ENCODE data around the gene GSN. TPM values are rescaled to one million over a fixed set of nuclear protein-coding genes. Genes with fewer than 3 reads are reported as not detected.

The GSN gene
- total and polyA plus RNA-seq, 2 of the 13 experiments (the other 11 are each of a cell fraction or from before 2014, with no cell fraction given), result 294 to 307 TPM

DNA sequence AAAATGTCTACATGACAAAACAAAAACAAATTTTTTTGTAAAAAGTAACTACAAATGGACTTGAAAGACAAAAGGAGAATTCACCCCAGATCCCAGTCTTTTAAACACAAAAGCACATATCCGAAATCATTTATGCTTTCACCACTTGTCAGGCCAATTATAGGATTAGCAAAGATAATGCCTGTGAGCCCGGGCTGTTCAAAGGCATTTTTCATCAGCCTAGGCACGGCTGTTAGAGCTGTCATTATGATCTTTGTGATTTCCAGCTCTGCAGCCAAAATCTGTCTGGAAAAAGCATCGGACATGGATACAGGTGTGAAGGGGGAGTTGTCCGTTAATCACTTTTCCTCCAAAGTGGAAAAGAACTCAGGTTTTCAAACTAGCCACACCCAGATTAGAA, 42.7 kb upstream of the GSN start (continued):
- TF ChIP-seq, protein P1, sequence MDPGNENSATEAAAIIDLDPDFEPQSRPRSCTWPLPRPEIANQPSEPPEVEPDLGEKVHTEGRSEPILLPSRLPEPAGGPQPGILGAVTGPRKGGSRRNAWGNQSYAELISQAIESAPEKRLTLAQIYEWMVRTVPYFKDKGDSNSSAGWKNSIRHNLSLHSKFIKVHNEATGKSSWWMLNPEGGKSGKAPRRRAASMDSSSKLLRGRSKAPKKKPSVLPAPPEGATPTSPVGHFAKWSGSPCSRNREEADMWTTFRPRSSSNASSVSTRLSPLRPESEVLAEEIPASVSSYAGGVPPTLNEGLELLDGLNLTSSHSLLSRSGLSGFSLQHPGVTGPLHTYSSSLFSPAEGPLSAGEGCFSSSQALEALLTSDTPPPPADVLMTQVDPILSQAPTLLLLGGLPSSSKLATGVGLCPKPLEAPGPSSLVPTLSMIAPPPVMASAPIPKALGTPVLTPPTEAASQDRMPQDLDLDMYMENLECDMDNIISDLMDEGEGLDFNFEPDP (CRISPR knock-in tag; conservative IDR thresholded peaks at IDR 0.05), result no peak
- no peak for TF ChIP-seq SIX1 (CRISPR knock-in tag; IDR thresholded peaks at IDR 0.05; ENCODE audit: borderline replicate concordance)
- no peak for TF ChIP-seq FOSL2 (CRISPR knock-in tag; IDR thresholded peaks at IDR 0.05)
- TF ChIP-seq POLR2AphosphoS5 (IDR thresholded peaks at IDR 0.05; ENCODE audit: low read depth, low read length), result no peak
- no peak for TF ChIP-seq NFE2 (CRISPR knock-in tag; IDR thresholded peaks at IDR 0.05)

DNA sequence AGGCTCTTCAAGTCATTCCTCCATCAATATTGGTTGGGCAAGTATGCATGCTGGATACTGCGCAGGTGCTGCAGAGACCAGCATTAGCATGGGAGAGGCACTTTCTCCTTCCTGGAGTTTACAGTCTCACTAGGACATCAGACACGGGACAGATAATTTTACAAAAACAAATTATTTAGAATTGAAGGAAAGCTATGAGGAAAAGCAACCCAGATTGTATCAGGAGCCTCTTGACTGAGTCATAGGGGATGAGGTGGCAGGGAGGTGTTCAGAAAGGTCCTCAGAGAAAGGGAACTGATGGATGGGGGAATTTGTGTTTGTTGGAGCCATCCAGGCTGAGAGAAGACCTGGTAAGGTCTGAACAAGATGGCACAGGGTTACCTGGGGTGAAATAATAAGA, 41.8 kb upstream of the GSN start:
- intact Hi-C loops (cut with micrococcal nuclease; ENCODE audit: unreplicated experiment) (no loop called here), in situ Hi-C loops (cut with HindIII; ENCODE audit: extremely low pct_ligation_motif_present, low pct_unique_long_range_greater_than_20kb) (no loop called here)
- Histone ChIP-seq H3K4me2 (ENCODE audit: low read depth, low read length) (no peak overlapping the region), H3K9ac (ENCODE audit: insufficient read depth, low read depth, low read length) (no peak overlapping the region), H3K79me2 (ENCODE audit: insufficient read depth, low read length) (no peaks in the 10 kb centered on the region), H3K4me1 (ENCODE audit: insufficient read depth, low read length) (peaks cover 20% of the 10 kb centered on the region), H3K4me3 (replicated peaks in 1 of 3; ENCODE audit: insufficient read depth in 1 of 3, low read depth in 2 of 3, low read length in 3 of 3) (no peak overlapping the region), H4K20me1 (ENCODE audit: insufficient read depth, low read length) (no peaks in the 10 kb centered on the region), H2AFZ (ENCODE audit: low read length) (no peak overlapping the region), H3K9me3 (ENCODE audit: low read length) (no peaks in the 10 kb centered on the region), H3K36me3 (replicated peaks in 1 of 2; ENCODE audit: control insufficient read depth in 1 of 2, insufficient read depth in 2 of 2, low read length in 2 of 2) (no peaks in the 10 kb centered on the region), H3K27me3 (ENCODE audit: control insufficient read depth in 1 of 2, insufficient read depth in 2 of 2, low read length in 2 of 2) (no peaks in the 10 kb centered on the region), H3K27ac (ENCODE audit: extremely low read length, insufficient read depth, low read length) (no peak overlapping the region)
- FAIRE-seq (no peak), ATAC-seq (no peak), DNase-seq (ENCODE audit: low spot score) (no peak)
- BruUV-seq (replicated peaks), result no TSS peak
- ChIA-PET POLR2A (no interaction called here), CTCF (ENCODE audit: low intra/inter-chr PET ratio, low total read pairs) (no interaction called here)
- WGBS (ENCODE audit: low lambda C conversion rate), result 50% methylated on average over 2 of the region's 2 CpGs
- no peak for TF ChIP-seq RAD21 (CRISPR knock-in tag; IDR thresholded peaks at IDR 0.05)
- TF ChIP-seq, protein P2, sequence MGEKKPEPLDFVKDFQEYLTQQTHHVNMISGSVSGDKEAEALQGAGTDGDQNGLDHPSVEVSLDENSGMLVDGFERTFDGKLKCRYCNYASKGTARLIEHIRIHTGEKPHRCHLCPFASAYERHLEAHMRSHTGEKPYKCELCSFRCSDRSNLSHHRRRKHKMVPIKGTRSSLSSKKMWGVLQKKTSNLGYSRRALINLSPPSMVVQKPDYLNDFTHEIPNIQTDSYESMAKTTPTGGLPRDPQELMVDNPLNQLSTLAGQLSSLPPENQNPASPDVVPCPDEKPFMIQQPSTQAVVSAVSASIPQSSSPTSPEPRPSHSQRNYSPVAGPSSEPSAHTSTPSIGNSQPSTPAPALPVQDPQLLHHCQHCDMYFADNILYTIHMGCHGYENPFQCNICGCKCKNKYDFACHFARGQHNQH (CRISPR knock-in tag; IDR thresholded peaks at IDR 0.05), result no peak
- no peak for TF ChIP-seq GATAD1 (CRISPR knock-in tag; IDR thresholded peaks at IDR 0.05)
- no peak for TF ChIP-seq MLLT10 (CRISPR knock-in tag; IDR thresholded peaks at IDR 0.05)
- TF ChIP-seq ZSCAN30 (CRISPR knock-in tag; IDR thresholded peaks at IDR 0.05), result no peak
- TF ChIP-seq SP2 (CRISPR knock-in tag; IDR thresholded peaks at IDR 0.05), result no peak
- no peak for TF ChIP-seq MAFG (CRISPR knock-in tag; IDR thresholded peaks at IDR 0.05)
- no peak for TF ChIP-seq ZNF263 (CRISPR knock-in tag; IDR thresholded peaks at IDR 0.05)
- no peak for TF ChIP-seq FOXA3 (CRISPR knock-in tag; IDR thresholded peaks at IDR 0.05)
- no peak for TF ChIP-seq MYC (CRISPR knock-in tag; IDR thresholded peaks at IDR 0.05; ENCODE audit: borderline replicate concordance)
- TF ChIP-seq, protein P3, sequence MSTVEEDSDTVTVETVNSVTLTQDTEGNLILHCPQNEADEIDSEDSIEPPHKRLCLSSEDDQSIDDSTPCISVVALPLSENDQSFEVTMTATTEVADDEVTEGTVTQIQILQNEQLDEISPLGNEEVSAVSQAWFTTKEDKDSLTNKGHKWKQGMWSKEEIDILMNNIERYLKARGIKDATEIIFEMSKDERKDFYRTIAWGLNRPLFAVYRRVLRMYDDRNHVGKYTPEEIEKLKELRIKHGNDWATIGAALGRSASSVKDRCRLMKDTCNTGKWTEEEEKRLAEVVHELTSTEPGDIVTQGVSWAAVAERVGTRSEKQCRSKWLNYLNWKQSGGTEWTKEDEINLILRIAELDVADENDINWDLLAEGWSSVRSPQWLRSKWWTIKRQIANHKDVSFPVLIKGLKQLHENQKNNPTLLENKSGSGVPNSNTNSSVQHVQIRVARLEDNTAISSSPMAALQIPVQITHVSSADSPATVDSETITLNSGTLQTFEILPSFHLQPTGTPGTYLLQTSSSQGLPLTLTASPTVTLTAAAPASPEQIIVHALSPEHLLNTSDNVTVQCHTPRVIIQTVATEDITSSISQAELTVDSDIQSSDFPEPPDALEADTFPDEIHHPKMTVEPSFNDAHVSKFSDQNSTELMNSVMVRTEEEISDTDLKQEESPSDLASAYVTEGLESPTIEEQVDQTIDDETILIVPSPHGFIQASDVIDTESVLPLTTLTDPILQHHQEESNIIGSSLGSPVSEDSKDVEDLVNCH (CRISPR knock-in tag; IDR thresholded peaks at IDR 0.05), result no peak

Data from HepG2 (cell line).